ENCODE measurements around the gene ADARB1. TPM values are rescaled to one million over a fixed set of nuclear protein-coding genes. Genes with fewer than 3 reads are reported as not detected.

The ADARB1 gene
- total RNA-seq, 1 donor from 2014 or later, result 14.5 TPM

- no peak for DNase-seq (ENCODE audit: low spot score)
- Mint-ChIP-seq H3K27me3 (ENCODE audit: unreplicated experiment) (peaks cover 2% of the 10 kb centered on the region), H3K27ac (ENCODE audit: unreplicated experiment) (peak overlapping the region; percentile 36), H3K9me3 (ENCODE audit: unreplicated experiment) (no peaks in the 10 kb centered on the region), H3K4me1 (ENCODE audit: unreplicated experiment) (peaks cover 55% of the 10 kb centered on the region), H3K36me3 (ENCODE audit: low read depth, unreplicated experiment) (no peaks in the 10 kb centered on the region), H3K4me3 (ENCODE audit: unreplicated experiment) (peak overlapping the region; percentile 62)
- TF ChIP-seq CTCF (IDR thresholded peaks at IDR 0.05; ENCODE audit: unreplicated experiment), result no peak
Measured at GRCh38 chr21:45095505-45095904, 21.1 kb downstream of the ADARB1 start.

- Mint-ChIP-seq H3K36me3 (ENCODE audit: low read depth, unreplicated experiment) (no peaks in the 10 kb centered on the region), H3K4me1 (ENCODE audit: unreplicated experiment) (peaks cover 54% of the 10 kb centered on the region), H3K4me3 (ENCODE audit: unreplicated experiment) (no peak overlapping the region), H3K27me3 (ENCODE audit: unreplicated experiment) (peaks cover 2% of the 10 kb centered on the region), H3K27ac (ENCODE audit: unreplicated experiment) (no peak overlapping the region), H3K9me3 (ENCODE audit: unreplicated experiment) (no peaks in the 10 kb centered on the region)
- no peak for TF ChIP-seq CTCF (IDR thresholded peaks at IDR 0.05; ENCODE audit: unreplicated experiment)
- no peak for DNase-seq (ENCODE audit: low spot score)
Measured at GRCh38 chr21:45096217-45096616, 21.8 kb downstream of the ADARB1 start.

- H3K27ac Mint-ChIP-seq (ENCODE audit: unreplicated experiment), result no peak overlapping the region
- no peak for TF ChIP-seq CTCF (IDR thresholded peaks at IDR 0.05; ENCODE audit: unreplicated experiment)
- no peak overlapping the region for H3K4me3 Mint-ChIP-seq (ENCODE audit: unreplicated experiment)
- peaks cover 2% of the 10 kb centered on the region for H3K27me3 Mint-ChIP-seq (ENCODE audit: unreplicated experiment)
- no peaks in the 10 kb centered on the region for H3K36me3 Mint-ChIP-seq (ENCODE audit: low read depth, unreplicated experiment)
- H3K4me1 Mint-ChIP-seq (ENCODE audit: unreplicated experiment), result peaks cover 51% of the 10 kb centered on the region
- DNase-seq (ENCODE audit: low spot score), result no peak
- H3K9me3 Mint-ChIP-seq (ENCODE audit: unreplicated experiment), result no peaks in the 10 kb centered on the region
Measured at GRCh38 chr21:45097827-45098387, 23.5 kb downstream of the ADARB1 start.

GRCh38 chr21:45098867-45099266, 24.5 kb downstream of the ADARB1 start:
- no peak for DNase-seq (ENCODE audit: low spot score)
- Mint-ChIP-seq H3K27me3 (ENCODE audit: unreplicated experiment) (peaks cover 2% of the 10 kb centered on the region), H3K36me3 (ENCODE audit: low read depth, unreplicated experiment) (no peaks in the 10 kb centered on the region), H3K4me3 (ENCODE audit: unreplicated experiment) (no peak overlapping the region), H3K9me3 (ENCODE audit: unreplicated experiment) (no peaks in the 10 kb centered on the region), H3K4me1 (ENCODE audit: unreplicated experiment) (peaks cover 41% of the 10 kb centered on the region), H3K27ac (ENCODE audit: unreplicated experiment) (no peak overlapping the region)
- TF ChIP-seq CTCF (IDR thresholded peaks at IDR 0.05; ENCODE audit: unreplicated experiment), result no peak

GRCh38 chr21:45099571-45099970, 25.2 kb downstream of the ADARB1 start:
- H3K27me3 Mint-ChIP-seq (ENCODE audit: unreplicated experiment), result peaks cover 2% of the 10 kb centered on the region

More at GRCh38 chr21:45099571-45099970, 25.2 kb downstream of the ADARB1 start:
- DNase-seq (ENCODE audit: low spot score), result no peak
- TF ChIP-seq CTCF (IDR thresholded peaks at IDR 0.05; ENCODE audit: unreplicated experiment), result no peak
- Mint-ChIP-seq H3K9me3 (ENCODE audit: unreplicated experiment) (no peaks in the 10 kb centered on the region), H3K4me1 (ENCODE audit: unreplicated experiment) (peaks cover 34% of the 10 kb centered on the region), H3K36me3 (ENCODE audit: low read depth, unreplicated experiment) (no peaks in the 10 kb centered on the region), H3K4me3 (ENCODE audit: unreplicated experiment) (no peak overlapping the region), H3K27ac (ENCODE audit: unreplicated experiment) (no peak overlapping the region)

Measured in endothelial cell (in vitro differentiated cells).